HCT116 (cell line): ENCODE measurements around the gene YWHAQ. TPM values are rescaled to one million over a fixed set of nuclear protein-coding genes. Genes with fewer than 3 reads are reported as not detected.

Experiments
- ATAC-seq: fragments of 200-7000 bp; cut with Tn5 transposase; 2 replicates; pipeline ENCODE4 v1.9.1; 2020; ENCODE audit warnings: mild to moderate bottlenecking, moderate library complexity
- BruUV-seq: library from RNA; stranded (reverse); fragments of 400-500 nt; replicated peaks from 2 replicates; lab custom pipeline; 2021; lab: Mats Ljungman, UMichigan
- CTCF ChIA-PET: fragments of 300-600 bp; sonication (Branson Sonifier 250); formaldehyde crosslinking; loops from one replicate; lab custom pipeline; 2021; ENCODE audit warnings: antibody characterized with exemption; lab: Charles Lee
- POLR2A ChIA-PET: fragments of 300-600, 350-600 bp; sonication (Branson Sonifier 250); formaldehyde crosslinking; loops from one replicate; lab custom pipeline; 2021; ENCODE audit warnings: antibody characterized with exemption; lab: Charles Lee
- RAD21 ChIA-PET, 2 experiments: fragments of 300-600 bp; sonication (Branson Sonifier 250); formaldehyde crosslinking; loops; one replicate each; lab custom pipeline; 2023; ENCODE audit warnings: low total read pairs in 2 of 2; ENCODE audit not compliant: uncharacterized antibody in 2 of 2, unreplicated experiment in 2 of 2, low non-redundant PET in 1 of 2; lab: Charles Lee
- DNase-seq: peaks from one replicate; pipeline ENCODE4 v3.0.0-alpha.2; 2010; ENCODE audit warnings: low read depth, low spot score
- H2AFZ ChIP-seq: fragments of 200-600 bp; shearing (Covaris generic), sonication (generic); 2 replicates; pipeline ENCODE4 v1.6.1; 2017; ENCODE audit warnings: low read depth, mixed run types, mixed read lengths, antibody characterized with exemption, low read length; ENCODE audit not compliant: poor library complexity, severe bottlenecking
- H3K27ac ChIP-seq: 2 replicates; pipeline ENCODE4 v1.5.1; 2012; ENCODE audit warnings: low read depth, low read length
- H3K27me3 ChIP-seq: fragments of 200-600 bp; sonication (generic); 2 replicates; pipeline ENCODE4 v1.6.1; 2016; ENCODE audit warnings: mixed run types, low read length, mixed read lengths; ENCODE audit not compliant: insufficient read depth
- H3K36me3 ChIP-seq, 2 experiments: fragments of 200-500 bp in 1 of 2; fragments of 200-600 bp in 1 of 2; sonication (Bioruptor generic) in 1 of 2; sonication (generic) in 1 of 2; 2 replicates each; pipeline versions ENCODE4 v1.5.1 to v1.6.1; 2014 to 2016; ENCODE audit warnings: low read length in 2 of 2, inconsistent platforms in 1 of 2, mixed read lengths in 1 of 2, mixed run types in 1 of 2; ENCODE audit not compliant: insufficient read depth in 2 of 2, control insufficient read depth in 1 of 2
- H3K4me1 ChIP-seq, 2 experiments: fragments of 200-600 bp in 1 of 2; sonication (generic) in 1 of 2; 2 replicates each; pipeline versions ENCODE4 v1.5.1 to v1.6.1; 2012 to 2017; ENCODE audit warnings: low read length in 2 of 2, inconsistent platforms in 1 of 2, mild to moderate bottlenecking in 1 of 2, mixed read lengths in 1 of 2, mixed run types in 1 of 2, moderate library complexity in 1 of 2; ENCODE audit not compliant: insufficient read depth in 2 of 2, control insufficient read depth in 1 of 2
- H3K4me2 ChIP-seq: fragments of 200-600 bp; sonication (generic); 2 replicates; pipeline ENCODE4 v1.6.1; 2017; ENCODE audit warnings: mixed run types, low read length, mixed read lengths
- H3K4me3 ChIP-seq, 2 experiments: fragments of 200-600 bp in 1 of 2; sonication (generic) in 1 of 2; replicated peaks in 1 of 2; 2 replicates each; pipeline ENCODE4 v1.5.1; 2011 to 2016; ENCODE audit warnings: low read length in 2 of 2, control low read depth in 1 of 2, low read depth in 1 of 2, mild to moderate bottlenecking in 1 of 2, mixed read lengths in 1 of 2, mixed run types in 1 of 2
- H3K79me2 ChIP-seq: fragments of 200-600 bp; sonication (generic); 2 replicates; pipeline ENCODE4 v1.6.1; 2017; ENCODE audit warnings: mild to moderate bottlenecking, mixed run types, low read length, moderate library complexity, mixed read lengths; ENCODE audit not compliant: insufficient read depth
- H3K9ac ChIP-seq: fragments of 200-600 bp; sonication (generic); 2 replicates; pipeline ENCODE4 v1.6.1; 2016; ENCODE audit warnings: low read length, mixed read lengths
- H3K9me2 ChIP-seq: fragments of 200-600 bp; sonication (generic), shearing (Covaris generic); 2 replicates; pipeline ENCODE4 v1.6.1; 2017; ENCODE audit warnings: mixed run types, mild to moderate bottlenecking, moderate library complexity; ENCODE audit not compliant: insufficient read depth
- H3K9me3 ChIP-seq, 2 experiments: fragments of 200-500 bp in 1 of 2; fragments of 200-600 bp in 1 of 2; sonication (Bioruptor generic) in 1 of 2; sonication (generic) in 1 of 2; 2 replicates each; pipeline ENCODE4 v1.6.1; 2014 to 2017; ENCODE audit warnings: low read length in 2 of 2, mixed read lengths in 2 of 2, inconsistent platforms in 1 of 2, low read depth in 1 of 2, mild to moderate bottlenecking in 1 of 2, mixed run types in 1 of 2, moderate library complexity in 1 of 2; ENCODE audit not compliant: control insufficient read depth in 1 of 2, insufficient read depth in 1 of 2
- H4K20me1 ChIP-seq: fragments of 200-600 bp; sonication (generic), shearing (Covaris generic); 2 replicates; pipeline ENCODE4 v1.6.1; 2017; ENCODE audit warnings: mixed run types, mild to moderate bottlenecking, moderate library complexity; ENCODE audit not compliant: insufficient read depth
- CBX3 ChIP-seq: IDR thresholded peaks from 2 replicates; pipeline ENCODE4 v1.6.1; 2012; ENCODE audit warnings: low read depth
- CTCF ChIP-seq, 3 experiments: fragments of 200-600 bp in 1 of 3; sonication (generic) in 1 of 3; IDR thresholded peaks in 2 of 3; conservative IDR thresholded peaks in 1 of 3; 2 replicates each; pipeline ENCODE4 v1.5.1; 2012 to 2017; ENCODE audit warnings: low read depth in 2 of 3, low read length in 2 of 3, antibody characterized with exemption in 1 of 3, borderline replicate concordance in 1 of 3, control low read depth in 1 of 3, mild to moderate bottlenecking in 1 of 3, mixed read lengths in 1 of 3, mixed run types in 1 of 3, moderate library complexity in 1 of 3; ENCODE audit not compliant: insufficient read depth in 1 of 3
- EGR1 ChIP-seq: IDR thresholded peaks from 2 replicates; pipeline ENCODE4 v1.6.1; 2012; ENCODE audit warnings: low read depth
- ELF1 ChIP-seq: IDR thresholded peaks from 2 replicates; pipeline ENCODE4 v1.6.1; 2012; ENCODE audit warnings: low read depth, borderline replicate concordance
- EZH2 ChIP-seq: fragments of 200-600 bp; sonication (generic); IDR thresholded peaks from 2 replicates; pipeline ENCODE4 v1.6.1; 2017; ENCODE audit warnings: antibody characterized with exemption, mixed run types
- EZH2phosphoT487 ChIP-seq: fragments of 200-600 bp; IDR thresholded peaks from 2 replicates; pipeline ENCODE4 v1.6.1; 2018; ENCODE audit warnings: antibody characterized with exemption, borderline replicate concordance
- JUND ChIP-seq: IDR thresholded peaks from 2 replicates; pipeline ENCODE4 v1.6.1; 2012
- POLR2AphosphoS5 ChIP-seq: IDR thresholded peaks from 2 replicates; pipeline ENCODE4 v1.6.1; 2011; ENCODE audit warnings: mild to moderate bottlenecking, low read depth, low read length, moderate library complexity
- RAD21 ChIP-seq: IDR thresholded peaks from 2 replicates; pipeline ENCODE4 v1.6.1; 2012; ENCODE audit warnings: low read depth, mild to moderate bottlenecking
- SIN3A ChIP-seq: IDR thresholded peaks from 2 replicates; pipeline ENCODE4 v1.6.1; 2012; ENCODE audit warnings: low read depth
- SRF ChIP-seq: IDR thresholded peaks from 2 replicates; pipeline ENCODE4 v1.6.1; 2012; ENCODE audit warnings: low read depth
- TCF7L2 ChIP-seq: IDR thresholded peaks from 2 replicates; pipeline ENCODE4 v1.7.0; 2011; ENCODE audit warnings: borderline replicate concordance, inconsistent platforms; ENCODE audit not compliant: insufficient read depth, insufficient read length; ENCODE audit errors: extremely low read depth
- ZBTB33 ChIP-seq: IDR thresholded peaks from 2 replicates; pipeline ENCODE4 v1.6.1; 2011; ENCODE audit warnings: mild to moderate bottlenecking, low read length, moderate library complexity; ENCODE audit not compliant: insufficient replicate concordance; ENCODE audit errors: extremely low read depth
- ZNF274 ChIP-seq: fragments of 200-500 bp; sonication (Bioruptor generic); IDR thresholded peaks from 2 replicates; pipeline ENCODE4 v1.6.1; 2014; ENCODE audit warnings: mild to moderate bottlenecking, low read depth, low read length, inconsistent platforms
- intact Hi-C: fragments of 100-400 bp; cut with micrococcal nuclease; formaldehyde crosslinking; loops from 2 replicates; pipeline ENCODE4 v1.10.0; 2022
- total RNA-seq: library from RNA; stranded (reverse); gene quantifications from one replicate; pipeline ENCODE4 v1.2.1, GENCODE V29; 2021; ENCODE audit not compliant: unreplicated experiment
- TF ChIP-seq, protein P1 (sequence below): IDR thresholded peaks from 2 replicates; pipeline ENCODE4 v1.6.1; 2012

YWHAQ gene
- total RNA-seq, 1 experiment from 2014 or later = 365 TPM

- H3K9me2 ChIP-seq = no peaks in the 10 kb centered on the region
- H2AFZ ChIP-seq = no peak overlapping the region
- ChIA-PET RAD21 (no interaction called here), POLR2A (interaction anchor here (0.6 kb wide), 1 partner anchor 19 kb away, joined by 3 read pairs; the partner anchor contains the start of gene YWHAQ), CTCF (no interaction called here)
- no peak for TF ChIP-seq EZH2phosphoT487
- TF ChIP-seq, protein P1, sequence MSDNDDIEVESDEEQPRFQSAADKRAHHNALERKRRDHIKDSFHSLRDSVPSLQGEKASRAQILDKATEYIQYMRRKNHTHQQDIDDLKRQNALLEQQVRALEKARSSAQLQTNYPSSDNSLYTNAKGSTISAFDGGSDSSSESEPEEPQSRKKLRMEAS = no peak
- TF ChIP-seq JUND = no peak
- no peak for TF ChIP-seq SRF
- no peak for TF ChIP-seq POLR2AphosphoS5
- no peak for TF ChIP-seq ELF1
- TF ChIP-seq ZBTB33 = no peak
- no peak for TF ChIP-seq CBX3
- TF ChIP-seq RAD21 = no peak
- TF ChIP-seq ZNF274 = no peak
- no peak for TF ChIP-seq EGR1
- TF ChIP-seq TCF7L2 = no peak
- TF ChIP-seq EZH2 = no peak
- no peak for TF ChIP-seq SIN3A
- no peak for TF ChIP-seq CTCF (IDR thresholded peaks at IDR 0.05 in 2 of 3, conservative IDR thresholded peaks at IDR 0.05 in 1 of 3; ENCODE audit: borderline replicate concordance in 1 of 3, insufficient read depth in 1 of 3, low read depth in 2 of 3, low read length in 2 of 3)
- H3K4me1 ChIP-seq = peaks cover 0 to 7% of the 10 kb centered on the region in 2 experiments; a peak in 1 of 4 replicates
- no peak overlapping the region for H3K9ac ChIP-seq
- no peak for ATAC-seq
- H3K27me3 ChIP-seq = peaks cover 3% of the 10 kb centered on the region; the same call in 1 of the 2 replicates
- H3K4me2 ChIP-seq = no peak overlapping the region
- H3K79me2 ChIP-seq = no peaks in the 10 kb centered on the region
- H4K20me1 ChIP-seq = no peaks in the 10 kb centered on the region
- BruUV-seq = no TSS peak
- H3K9me3 ChIP-seq = no peaks in the 10 kb centered on the region
- DNase-seq = no peak
- no peak overlapping the region for H3K27ac ChIP-seq
- H3K36me3 ChIP-seq = no peaks in the 10 kb centered on the region
- intact Hi-C loops = no loop called here
- H3K4me3 ChIP-seq = no peak overlapping the region
These were observed 19.5 kb upstream of the YWHAQ start for GRCh38 chr2:9650119-9650821.
